MM.1S (cell line): ENCODE data around the gene ESPL1.

Experiments used
- DNase-seq: peaks from one replicate; pipeline ENCODE4 v3.0.0-alpha.2; 2015
- H2AFZ ChIP-seq: fragments of 300-600 bp; sonication (generic); 2 replicates; pipeline ENCODE4 v1.6.0; 2016; ENCODE audit warnings: antibody characterized with exemption, low read length
- H3F3A ChIP-seq: fragments of 300-600 bp; sonication (generic); 2 replicates; pipeline ENCODE4 v1.6.1; 2016; ENCODE audit warnings: mild to moderate bottlenecking, antibody characterized with exemption, low read length, moderate library complexity, mixed read lengths; ENCODE audit not compliant: insufficient read depth
- H3K27ac ChIP-seq: fragments of 300-600 bp; sonication (generic); 2 replicates; pipeline ENCODE4 v1.5.1; 2016; ENCODE audit warnings: mild to moderate bottlenecking, low read length
- H3K27me3 ChIP-seq: fragments of 300-600 bp; sonication (generic); replicated peaks from 2 replicates; pipeline ENCODE4 v1.6.0; 2016; ENCODE audit warnings: low read length; ENCODE audit not compliant: insufficient read depth
- H3K36me3 ChIP-seq: fragments of 300-600 bp; sonication (generic); replicated peaks from 2 replicates; pipeline ENCODE4 v1.6.1; 2016; ENCODE audit warnings: mild to moderate bottlenecking, low read length, mixed read lengths; ENCODE audit not compliant: insufficient read depth
- H3K4me1 ChIP-seq: fragments of 300-600 bp; sonication (generic); 2 replicates; pipeline ENCODE4 v1.6.1; 2016; ENCODE audit warnings: low read length, mixed read lengths
- H3K4me2 ChIP-seq: fragments of 300-600 bp; sonication (generic); 2 replicates; pipeline ENCODE4 v1.6.0; 2016; ENCODE audit warnings: low read depth, low read length
- H3K4me3 ChIP-seq: fragments of 300-600 bp; sonication (generic); 2 replicates; pipeline ENCODE4 v1.5.1; 2016; ENCODE audit warnings: low read length, mixed read lengths
- H3K79me2 ChIP-seq: fragments of 300-600 bp; sonication (generic); 2 replicates; pipeline ENCODE4 v1.6.1; 2016; ENCODE audit warnings: mixed run types, low read length, mixed read lengths
- H3K9ac ChIP-seq: fragments of 300-600 bp; sonication (generic); 2 replicates; pipeline ENCODE4 v1.6.1; 2016; ENCODE audit warnings: low read length, mixed read lengths
- H3K9me2 ChIP-seq: fragments of 300-600 bp; sonication (generic); replicated peaks from 2 replicates; pipeline ENCODE4 v1.6.1; 2016; ENCODE audit warnings: mild to moderate bottlenecking, low read length, mixed read lengths; ENCODE audit not compliant: insufficient read depth
- H3K9me3 ChIP-seq: fragments of 300-600 bp; sonication (generic); replicated peaks from 2 replicates; pipeline ENCODE4 v1.6.1; 2016; ENCODE audit warnings: mild to moderate bottlenecking, low read length, mixed read lengths; ENCODE audit not compliant: insufficient read depth
- H4K20me1 ChIP-seq: fragments of 300-600 bp; sonication (generic); 2 replicates; pipeline ENCODE4 v1.6.1; 2016; ENCODE audit warnings: mild to moderate bottlenecking, low read length, moderate library complexity, mixed read lengths; ENCODE audit not compliant: insufficient read depth
- EZH2 ChIP-seq: fragments of 300-600 bp; sonication (generic); optimal IDR thresholded peaks from 2 replicates; pipeline ENCODE3; 2017; ENCODE audit warnings: low read depth, mild to moderate bottlenecking, antibody characterized with exemption, low read length, mixed read lengths
- EZH2phosphoT487 ChIP-seq: fragments of 300-600 bp; sonication (generic); IDR thresholded peaks from 2 replicates; pipeline ENCODE4 v1.6.1; 2018; ENCODE audit warnings: antibody characterized with exemption, low read length
- TF ChIP-seq, protein P1 (sequence below): fragments of 300-600 bp; sonication (generic); IDR thresholded peaks from 2 replicates; pipeline ENCODE4 v1.5.1; 2016; ENCODE audit warnings: antibody characterized with exemption, low read length, mixed read lengths

The ESPL1 gene

DNA sequence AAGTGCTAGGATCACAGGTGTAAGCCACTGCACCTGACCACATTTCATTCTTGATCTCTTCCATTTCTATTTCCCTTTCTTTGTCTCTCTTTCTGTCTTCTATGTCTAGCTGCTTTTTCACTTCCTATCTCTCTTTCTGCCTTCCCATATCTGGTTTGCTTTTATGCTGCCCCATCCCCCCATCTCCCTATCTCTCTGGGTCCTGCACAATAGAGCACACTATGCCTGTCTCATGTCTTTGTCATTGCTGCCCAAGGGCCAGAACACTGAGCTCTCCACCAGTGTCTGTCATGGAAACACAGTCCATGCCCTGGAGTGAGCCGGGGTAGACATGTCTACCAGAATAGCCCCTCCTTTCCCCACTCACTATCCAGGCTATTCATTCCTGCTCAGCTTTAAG, 23.8 kb upstream of the ESPL1 start:
- no peak overlapping the region for H3K4me3 ChIP-seq

DNA sequence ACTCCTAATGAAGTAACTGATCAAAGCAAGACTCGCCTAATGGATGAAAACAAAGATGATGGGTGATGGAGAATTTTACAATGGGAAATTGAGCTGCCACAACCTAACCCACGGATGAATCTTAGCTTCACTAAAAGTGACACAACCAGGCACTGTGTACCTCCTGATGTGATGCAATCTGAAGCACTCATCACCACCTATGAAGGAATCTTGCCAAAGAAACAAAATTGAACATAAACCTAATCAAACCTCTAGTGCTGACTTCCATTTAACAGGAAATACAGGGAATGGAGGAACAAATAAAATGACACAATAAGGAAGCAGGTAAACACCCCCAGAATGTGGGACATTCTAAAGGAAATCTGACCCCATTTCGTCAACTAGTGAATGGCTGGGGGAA, 22.8 kb upstream of the ESPL1 start:
- H3K4me1 ChIP-seq = peaks cover 12% of the 10 kb centered on the region
- no peak overlapping the region for H3K9ac ChIP-seq
- no peaks in the 10 kb centered on the region for H3K27me3 ChIP-seq
- H3F3A ChIP-seq = peaks cover 9% of the 10 kb centered on the region; the same call in 1 of the 2 replicates
- DNase-seq = no peak
- no peaks in the 10 kb centered on the region for H3K36me3 ChIP-seq
- H3K4me2 ChIP-seq = no peak overlapping the region
- TF ChIP-seq EZH2phosphoT487 = no peak
- TF ChIP-seq, protein P1, sequence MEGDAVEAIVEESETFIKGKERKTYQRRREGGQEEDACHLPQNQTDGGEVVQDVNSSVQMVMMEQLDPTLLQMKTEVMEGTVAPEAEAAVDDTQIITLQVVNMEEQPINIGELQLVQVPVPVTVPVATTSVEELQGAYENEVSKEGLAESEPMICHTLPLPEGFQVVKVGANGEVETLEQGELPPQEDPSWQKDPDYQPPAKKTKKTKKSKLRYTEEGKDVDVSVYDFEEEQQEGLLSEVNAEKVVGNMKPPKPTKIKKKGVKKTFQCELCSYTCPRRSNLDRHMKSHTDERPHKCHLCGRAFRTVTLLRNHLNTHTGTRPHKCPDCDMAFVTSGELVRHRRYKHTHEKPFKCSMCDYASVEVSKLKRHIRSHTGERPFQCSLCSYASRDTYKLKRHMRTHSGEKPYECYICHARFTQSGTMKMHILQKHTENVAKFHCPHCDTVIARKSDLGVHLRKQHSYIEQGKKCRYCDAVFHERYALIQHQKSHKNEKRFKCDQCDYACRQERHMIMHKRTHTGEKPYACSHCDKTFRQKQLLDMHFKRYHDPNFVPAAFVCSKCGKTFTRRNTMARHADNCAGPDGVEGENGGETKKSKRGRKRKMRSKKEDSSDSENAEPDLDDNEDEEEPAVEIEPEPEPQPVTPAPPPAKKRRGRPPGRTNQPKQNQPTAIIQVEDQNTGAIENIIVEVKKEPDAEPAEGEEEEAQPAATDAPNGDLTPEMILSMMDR = no peak
- no peak overlapping the region for H3K4me3 ChIP-seq
- H3K79me2 ChIP-seq = no peaks in the 10 kb centered on the region
- H3K27ac ChIP-seq = no peak overlapping the region
- H4K20me1 ChIP-seq = no peaks in the 10 kb centered on the region
- H3K9me3 ChIP-seq = no peaks in the 10 kb centered on the region
- H3K9me2 ChIP-seq = no peaks in the 10 kb centered on the region
- no peak overlapping the region for H2AFZ ChIP-seq

More for the DNA sequence above, 23.8 kb upstream of the ESPL1 start:
- no peak for DNase-seq
- Histone ChIP-seq H3K9me2 (no peaks in the 10 kb centered on the region), H3K4me1 (peaks cover 12% of the 10 kb centered on the region), H3K27me3 (no peaks in the 10 kb centered on the region), H4K20me1 (no peaks in the 10 kb centered on the region), H3K9me3 (no peaks in the 10 kb centered on the region), H3K9ac (no peak overlapping the region), H3K79me2 (no peaks in the 10 kb centered on the region), H2AFZ (peak overlapping the region; percentile 54; the same call in 1 of the 2 replicates), H3K36me3 (no peaks in the 10 kb centered on the region), H3F3A (peaks cover 9% of the 10 kb centered on the region; the same call in 1 of the 2 replicates), H3K4me2 (peak overlapping the region; percentile 60), H3K27ac (no peak overlapping the region)
- TF ChIP-seq EZH2phosphoT487 = no peak
- no peak for TF ChIP-seq EZH2
- TF ChIP-seq, protein P1 = no peak

DNA sequence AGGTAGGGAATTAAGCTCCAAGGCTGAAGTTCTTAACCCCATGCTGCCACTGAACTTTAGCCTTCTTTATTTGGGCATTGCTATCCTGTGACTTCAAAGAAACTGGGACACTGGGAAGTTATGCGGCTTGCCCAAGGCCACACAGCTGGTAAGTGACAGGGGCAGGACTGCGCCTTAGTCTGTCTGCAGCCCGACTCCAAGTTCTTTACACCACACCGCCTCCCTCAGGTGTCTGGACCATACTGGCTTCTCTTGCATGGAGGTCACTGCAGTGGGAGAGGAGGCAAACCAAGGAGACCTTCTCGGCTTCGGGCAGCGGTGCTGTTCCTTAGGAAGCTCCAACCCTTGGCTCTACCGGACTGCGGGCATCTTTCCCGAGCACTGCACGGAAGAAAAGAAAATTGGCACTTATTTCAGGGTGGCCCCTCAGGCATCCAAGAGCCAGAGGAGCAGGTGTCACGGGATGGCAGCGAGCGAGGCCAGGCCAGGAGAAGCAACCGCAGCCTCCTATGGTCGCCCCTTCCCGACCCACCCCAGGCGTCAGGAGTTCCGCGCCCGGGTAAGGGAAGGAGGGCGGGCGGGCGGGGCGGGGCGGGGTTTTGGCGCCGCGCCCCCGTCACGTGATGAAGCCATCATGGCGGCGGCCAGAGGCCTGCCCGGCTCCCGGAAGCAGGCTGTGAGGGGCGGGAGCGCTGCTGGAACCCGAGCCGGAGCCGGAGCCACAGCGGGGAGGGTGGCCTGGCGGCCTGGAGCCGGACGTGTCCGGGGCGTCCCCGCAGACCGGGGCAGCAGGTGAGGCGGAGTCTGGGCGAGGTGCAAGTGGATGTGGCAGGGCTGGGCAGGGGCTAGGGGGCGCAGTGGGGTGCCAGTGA, 16.4 kb upstream of the ESPL1 start:
- Histone ChIP-seq H3K27ac (peak overlapping the region; percentile 36; the same call in 1 of the 2 replicates), H3K4me3 (peak overlapping the region; percentile 89), H3K9me3 (no peaks in the 10 kb centered on the region), H3K36me3 (no peaks in the 10 kb centered on the region), H3K9me2 (no peaks in the 10 kb centered on the region), H3K4me1 (peaks cover 12% of the 10 kb centered on the region), H2AFZ (peak overlapping the region; percentile 98), H3K4me2 (peak overlapping the region; percentile 99), H3K27me3 (no peaks in the 10 kb centered on the region), H3K9ac (peak overlapping the region; percentile 70), H3F3A (no peaks in the 10 kb centered on the region; the same call in 1 of the 2 replicates), H3K79me2 (peaks cover 22% of the 10 kb centered on the region), H4K20me1 (no peaks in the 10 kb centered on the region)
- TF ChIP-seq EZH2phosphoT487 (no peak), EZH2 (no peak)
- TF ChIP-seq, protein P1 = peak; percentile 61
- DNase-seq = peak; percentile 84
